ENCODE data around the gene SP1.

Gene SP1

DNA sequence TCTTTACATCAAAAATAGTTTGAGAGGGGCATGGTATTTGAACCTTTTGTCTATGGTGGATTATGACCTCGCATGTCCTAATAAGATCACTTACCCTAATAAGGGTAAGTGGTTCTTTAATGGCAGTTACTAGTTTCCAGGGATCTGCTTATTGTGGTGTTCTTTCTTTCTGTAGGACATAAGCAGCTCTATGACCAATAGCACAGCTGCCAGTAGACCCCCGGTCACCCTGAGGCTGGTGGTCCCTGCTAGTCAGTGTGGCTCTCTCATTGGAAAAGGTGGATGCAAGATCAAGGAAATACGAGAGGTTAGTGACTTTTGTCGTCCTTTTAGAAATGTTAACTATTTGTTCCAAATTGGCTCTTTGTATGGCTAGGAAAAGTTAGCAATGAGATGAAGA lies 79.1 kb downstream of the SP1 start:
- H3K9me3 ChIP-seq (ENCODE audit: insufficient read depth, low read depth, low read length) = no peaks in the 10 kb centered on the region
- no peaks in the 10 kb centered on the region for H3K27me3 ChIP-seq (ENCODE audit: insufficient read depth, low read length)
- H3K4me3 ChIP-seq (ENCODE audit: low read length) = no peak overlapping the region
- H3K9ac ChIP-seq (ENCODE audit: low read depth, low read length) = no peak overlapping the region
- no peak overlapping the region for H3K27ac ChIP-seq (ENCODE audit: low read length)
- H3K4me1 ChIP-seq (ENCODE audit: insufficient read depth, low read length) = peaks cover 8% of the 10 kb centered on the region; the same call in 1 of the 2 replicates
- peaks cover 100% of the 10 kb centered on the region for H3K36me3 ChIP-seq (ENCODE audit: insufficient read depth, low read depth, low read length)

DNA sequence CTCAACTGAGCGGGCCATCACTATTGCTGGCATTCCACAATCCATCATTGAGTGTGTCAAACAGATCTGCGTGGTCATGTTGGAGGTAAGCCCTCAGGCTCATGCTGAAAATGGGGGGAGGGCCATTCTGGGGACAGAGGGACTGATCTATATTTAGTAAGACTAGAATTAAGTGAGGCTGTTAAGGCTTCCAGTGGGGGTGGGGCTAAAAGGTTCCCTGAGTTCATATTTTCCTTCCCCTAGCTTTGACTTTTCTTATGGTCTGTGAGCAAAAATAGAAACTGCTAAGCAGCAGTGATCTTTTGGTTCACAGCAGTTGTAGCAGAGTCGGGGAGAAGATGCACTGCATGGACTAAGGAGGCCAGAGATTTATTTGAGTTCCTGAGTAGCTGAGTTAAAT lies 81.1 kb downstream of the SP1 start:
- no peak overlapping the region for H3K9ac ChIP-seq (ENCODE audit: low read depth, low read length)
- H3K4me3 ChIP-seq (ENCODE audit: low read length) = no peak overlapping the region
- H3K9me3 ChIP-seq (ENCODE audit: insufficient read depth, low read depth, low read length) = no peaks in the 10 kb centered on the region
- peaks cover 8% of the 10 kb centered on the region; the same call in 1 of the 2 replicates for H3K4me1 ChIP-seq (ENCODE audit: insufficient read depth, low read length)
- no peak overlapping the region for H3K27ac ChIP-seq (ENCODE audit: low read length)
- H3K36me3 ChIP-seq (ENCODE audit: insufficient read depth, low read depth, low read length) = peaks cover 100% of the 10 kb centered on the region
- no peaks in the 10 kb centered on the region for H3K27me3 ChIP-seq (ENCODE audit: insufficient read depth, low read length)

DNA sequence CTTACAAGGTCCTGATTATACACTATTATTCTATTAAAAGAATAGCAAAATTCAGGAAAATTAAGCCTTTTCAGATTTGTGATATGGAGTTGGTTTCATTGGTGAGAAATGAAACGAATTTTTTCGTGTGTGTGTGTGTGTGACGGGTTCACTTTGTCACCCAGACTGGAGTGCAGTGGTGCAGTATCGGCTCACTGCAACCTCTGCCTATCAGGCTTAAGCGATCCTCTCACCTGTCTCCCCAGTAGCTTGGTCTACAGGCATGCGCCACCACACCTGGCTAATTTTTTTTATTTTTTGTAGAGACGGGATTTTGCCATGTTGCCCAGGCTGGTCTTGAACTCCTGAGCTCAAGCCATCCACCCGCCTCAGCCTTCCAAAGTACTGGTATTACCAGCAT lies 81.6 kb downstream of the SP1 start:
- H3K27ac ChIP-seq (ENCODE audit: low read length) = no peak overlapping the region
- H3K4me1 ChIP-seq (ENCODE audit: insufficient read depth, low read length) = peaks cover 8% of the 10 kb centered on the region; the same call in 1 of the 2 replicates
- H3K9me3 ChIP-seq (ENCODE audit: insufficient read depth, low read depth, low read length) = no peaks in the 10 kb centered on the region
- H3K9ac ChIP-seq (ENCODE audit: low read depth, low read length) = no peak overlapping the region
- no peaks in the 10 kb centered on the region for H3K27me3 ChIP-seq (ENCODE audit: insufficient read depth, low read length)
- H3K4me3 ChIP-seq (ENCODE audit: low read length) = no peak overlapping the region
- H3K36me3 ChIP-seq (ENCODE audit: insufficient read depth, low read depth, low read length) = peaks cover 100% of the 10 kb centered on the region

DNA sequence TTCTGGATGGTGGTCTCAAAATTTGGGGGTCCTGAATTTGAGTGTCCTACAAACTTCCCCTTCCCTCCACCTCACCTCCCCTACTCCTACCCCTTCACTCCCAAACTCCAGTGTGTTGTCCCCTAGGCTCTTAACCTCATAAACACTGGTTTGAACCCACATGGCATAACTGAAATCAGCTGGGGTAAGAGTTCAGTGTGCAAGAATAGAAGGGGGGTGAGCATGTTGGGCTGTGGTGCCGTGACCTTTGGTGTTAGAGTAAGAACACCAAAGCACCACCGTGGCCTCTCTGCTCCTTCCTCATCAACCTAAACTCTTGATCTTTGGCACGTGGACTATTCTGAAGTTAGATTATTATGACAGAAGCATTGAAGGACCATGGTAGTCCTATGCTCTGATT lies 83.0 kb downstream of the SP1 start:
- no peaks in the 10 kb centered on the region for H3K9me3 ChIP-seq (ENCODE audit: insufficient read depth, low read depth, low read length)
- H3K36me3 ChIP-seq (ENCODE audit: insufficient read depth, low read depth, low read length) = peaks cover 100% of the 10 kb centered on the region
- H3K4me3 ChIP-seq (ENCODE audit: low read length) = no peak overlapping the region
- no peak overlapping the region for H3K9ac ChIP-seq (ENCODE audit: low read depth, low read length)
- no peak overlapping the region for H3K27ac ChIP-seq (ENCODE audit: low read length)
- H3K4me1 ChIP-seq (ENCODE audit: insufficient read depth, low read length) = peaks cover 8% of the 10 kb centered on the region; the same call in 1 of the 2 replicates
- H3K27me3 ChIP-seq (ENCODE audit: insufficient read depth, low read length) = no peaks in the 10 kb centered on the region

DNA sequence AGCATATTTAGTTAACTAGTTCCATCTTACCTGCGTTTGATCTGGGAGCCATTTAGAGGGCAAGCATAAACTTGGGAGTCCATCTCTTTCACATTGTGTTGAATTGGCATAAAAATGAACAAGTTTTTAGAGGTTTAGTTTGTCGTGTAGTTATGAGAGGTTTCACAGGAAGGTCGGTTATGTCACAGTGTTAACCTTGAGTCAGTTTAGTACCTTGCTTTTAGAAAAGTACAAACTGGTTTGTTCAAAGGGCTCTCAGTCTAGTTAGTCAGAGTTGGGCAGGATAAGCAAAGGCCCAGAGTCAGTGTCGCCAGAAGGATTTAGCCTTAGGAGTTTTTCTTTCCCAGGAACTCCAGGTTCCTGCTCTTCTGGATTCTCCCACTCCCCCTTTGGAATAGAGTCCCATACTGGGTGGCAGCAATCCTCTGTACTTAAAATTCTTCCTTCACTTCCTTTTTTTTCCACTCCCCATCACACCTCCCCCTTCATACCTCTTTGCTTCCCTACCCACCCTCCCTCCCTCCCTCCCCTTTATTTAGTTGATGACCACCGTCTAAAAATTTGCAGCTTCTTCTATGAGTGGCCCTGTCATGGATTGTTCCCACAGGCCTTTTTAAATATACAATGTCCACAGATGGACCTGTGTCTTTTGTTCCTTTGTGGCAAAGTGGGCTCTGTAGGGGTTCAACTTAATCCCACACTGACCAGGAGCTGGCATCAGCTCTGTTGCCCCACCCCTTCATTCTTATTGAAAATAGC lies 84.0 kb downstream of the SP1 start:
- H3K36me3 ChIP-seq (ENCODE audit: insufficient read depth, low read depth, low read length) = peaks cover 100% of the 10 kb centered on the region
- peaks cover 8% of the 10 kb centered on the region; the same call in 1 of the 2 replicates for H3K4me1 ChIP-seq (ENCODE audit: insufficient read depth, low read length)
- H3K9me3 ChIP-seq (ENCODE audit: insufficient read depth, low read depth, low read length) = no peaks in the 10 kb centered on the region
- no peaks in the 10 kb centered on the region for H3K27me3 ChIP-seq (ENCODE audit: insufficient read depth, low read length)
- H3K27ac ChIP-seq (ENCODE audit: low read length) = no peak overlapping the region
- no peak overlapping the region for H3K9ac ChIP-seq (ENCODE audit: low read depth, low read length)
- no peak overlapping the region for H3K4me3 ChIP-seq (ENCODE audit: low read length)

DNA sequence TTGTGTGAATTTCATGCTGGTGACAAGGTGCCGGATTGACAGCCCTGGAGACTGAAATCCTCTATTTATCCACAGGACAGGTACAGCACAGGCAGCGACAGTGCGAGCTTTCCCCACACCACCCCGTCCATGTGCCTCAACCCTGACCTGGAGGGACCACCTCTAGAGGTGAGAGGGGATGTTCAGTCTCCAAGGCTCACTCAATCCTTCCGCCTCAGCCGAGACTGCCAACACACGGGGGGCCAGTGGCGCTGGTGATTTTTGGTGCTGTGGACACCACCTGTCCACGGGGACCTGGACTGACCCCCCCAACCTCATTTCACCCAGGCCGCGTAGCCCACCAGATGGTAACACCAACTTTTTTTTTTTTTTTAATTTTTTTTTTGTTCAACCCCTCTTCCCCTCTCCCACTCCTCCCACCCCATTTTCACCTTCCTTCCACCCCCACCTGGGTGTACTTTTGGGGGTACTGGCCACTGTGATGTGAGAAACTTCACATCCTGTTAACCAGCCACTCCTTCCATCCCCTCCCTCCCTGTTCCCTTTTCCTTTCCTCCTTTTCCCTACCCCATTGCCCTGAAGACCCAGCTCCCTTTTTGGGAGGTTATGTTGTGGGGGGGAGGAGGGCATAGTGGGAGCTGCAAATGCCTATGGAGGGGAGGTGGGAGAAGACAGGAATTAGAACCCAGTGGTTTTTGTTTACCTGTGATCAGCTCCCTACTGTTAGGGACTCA lies 84.9 kb downstream of the SP1 start:
- Histone ChIP-seq H3K4me1 (ENCODE audit: insufficient read depth, low read length) (peaks cover 8% of the 10 kb centered on the region; the same call in 1 of the 2 replicates), H3K9me3 (ENCODE audit: insufficient read depth, low read depth, low read length) (no peaks in the 10 kb centered on the region), H3K27me3 (ENCODE audit: insufficient read depth, low read length) (no peaks in the 10 kb centered on the region), H3K36me3 (ENCODE audit: insufficient read depth, low read depth, low read length) (peaks cover 100% of the 10 kb centered on the region), H3K9ac (ENCODE audit: low read depth, low read length) (no peak overlapping the region), H3K27ac (ENCODE audit: low read length) (no peak overlapping the region), H3K4me3 (ENCODE audit: low read length) (no peak overlapping the region)

DNA sequence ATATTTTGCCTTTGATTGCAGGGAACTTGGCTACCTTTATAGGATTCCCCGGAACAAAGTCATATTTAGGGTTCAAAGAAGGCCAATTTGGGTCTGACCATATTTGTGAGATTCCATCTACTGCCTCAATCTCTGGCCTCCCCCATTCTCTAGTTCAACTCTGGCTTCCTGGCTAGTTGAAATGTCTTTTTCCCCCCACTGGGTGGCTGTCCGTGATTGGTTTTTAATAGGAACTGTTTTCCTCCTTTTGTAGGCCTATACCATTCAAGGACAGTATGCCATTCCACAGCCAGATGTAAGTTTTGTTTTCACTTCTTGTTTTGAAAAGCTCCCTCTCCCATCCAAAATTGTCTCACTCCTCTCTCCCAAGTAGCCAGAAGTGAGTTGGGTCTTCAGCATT lies 85.7 kb downstream of the SP1 start:
- no peak overlapping the region for H3K27ac ChIP-seq (ENCODE audit: low read length)
- no peak overlapping the region for H3K4me3 ChIP-seq (ENCODE audit: low read length)
- H3K27me3 ChIP-seq (ENCODE audit: insufficient read depth, low read length) = no peaks in the 10 kb centered on the region
- peaks cover 8% of the 10 kb centered on the region; the same call in 1 of the 2 replicates for H3K4me1 ChIP-seq (ENCODE audit: insufficient read depth, low read length)
- no peak overlapping the region for H3K9ac ChIP-seq (ENCODE audit: low read depth, low read length)
- no peaks in the 10 kb centered on the region for H3K9me3 ChIP-seq (ENCODE audit: insufficient read depth, low read depth, low read length)
- peaks cover 100% of the 10 kb centered on the region for H3K36me3 ChIP-seq (ENCODE audit: insufficient read depth, low read depth, low read length)
